Measurements from ENCODE around the gene CADM3. TPM values are rescaled to one million over a fixed set of nuclear protein-coding genes. Genes with fewer than 3 reads are reported as not detected.

The CADM3 gene
- total RNA-seq (100 to 1,000 TPM in 1 of 2 donors, 10 to 100 TPM in 1; 46.4 to 120 TPM), polyA plus RNA-seq (ENCODE audit: insufficient read length in 2 of 2) (100 to 1,000 TPM; 243 to 263 TPM)
- long read RNA-seq, donor 1, transcript CADM3-202 (9 exons, 3,745 nt): major isoform, 64 of 202 reads
- long read RNA-seq, donor 1, transcript CADM3-201 (10 exons, 2,546 nt): minor isoform, 24 of 202 reads
- long read RNA-seq, donor 1, partial matches to known transcripts: 107 of 202 reads
- long read RNA-seq, donor 1, other reads (novel, unspliced or antisense): 7 of 202 reads
- long read RNA-seq, donor 2, transcript CADM3-201 (10 exons, 2,546 nt): minor isoform, 14 of 125 reads
- long read RNA-seq, donor 2, transcript CADM3-202 (9 exons, 3,745 nt): major isoform, 21 of 125 reads
- long read RNA-seq, donor 2, partial matches to known transcripts: 90 of 125 reads
- long read RNA-seq, donor 2, other reads (novel, unspliced or antisense): 0 of 125 reads
- long read RNA-seq, donor 3, transcript CADM3-201 (10 exons, 2,546 nt): minor isoform, 9 of 170 reads
- long read RNA-seq, donor 3, transcript CADM3-202 (9 exons, 3,745 nt): major isoform, 25 of 170 reads
- long read RNA-seq, donor 3, partial matches to known transcripts: 135 of 170 reads
- long read RNA-seq, donor 3, other reads (novel, unspliced or antisense): 0 of 170 reads
- long read RNA-seq, donor 4: 0 reads

DNA sequence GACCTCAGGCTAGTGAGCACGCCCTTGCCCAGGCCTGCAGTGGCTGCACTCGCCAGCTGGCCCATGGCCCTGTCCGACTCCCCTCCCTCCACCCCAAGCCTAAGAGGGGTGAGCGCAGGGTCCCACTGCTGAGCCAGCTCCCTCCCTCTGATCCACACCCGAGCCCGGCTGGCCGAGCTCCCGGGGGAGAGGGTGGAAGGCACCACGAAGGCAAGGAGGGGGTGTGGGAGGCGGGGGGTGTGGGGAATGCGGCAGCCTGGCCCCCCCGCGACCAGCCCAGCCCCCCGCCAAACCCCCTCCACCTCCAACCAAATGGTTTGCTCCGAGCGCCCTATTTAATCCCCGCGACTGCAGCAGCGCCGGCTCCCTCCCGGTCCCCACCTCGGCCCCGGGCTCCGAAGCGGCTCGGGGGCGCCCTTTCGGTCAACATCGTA, at the start of gene CADM3:
CADM3 (plus strand) TSS at position 362 of the 434 bp plus-strand sequence. CDS start 151 bp downstream, outside the sequence.
- Histone ChIP-seq H3K36me3 (ENCODE audit: control insufficient read depth, insufficient read depth, low read length) (no peaks in the 10 kb centered on the region), H3K4me1 (ENCODE audit: control insufficient read depth, insufficient read depth, low read length) (peaks cover 25% of the 10 kb centered on the region), H3K4me3 (ENCODE audit: low read depth, low read length) (peak within 1 kb of the TSS; percentile 64), H3K27me3 (ENCODE audit: control insufficient read depth, insufficient read depth, low read length) (no peaks in the 10 kb centered on the region), H3K9me3 (ENCODE audit: control insufficient read depth, insufficient read depth, low read length) (no peaks in the 10 kb centered on the region), H3K27ac (ENCODE audit: low read depth, low read length) (peak within 1 kb of the TSS; percentile 65)
- WGBS (ENCODE audit: insufficient coverage): under 1% methylated on average over 17 of the region's 29 CpGs
- peak in 3 of 6 donors; percentile 65 to 96 (median 94) for DNase-seq (ENCODE audit: low read depth in 4 of 6, low spot score in 6 of 6)

DNA sequence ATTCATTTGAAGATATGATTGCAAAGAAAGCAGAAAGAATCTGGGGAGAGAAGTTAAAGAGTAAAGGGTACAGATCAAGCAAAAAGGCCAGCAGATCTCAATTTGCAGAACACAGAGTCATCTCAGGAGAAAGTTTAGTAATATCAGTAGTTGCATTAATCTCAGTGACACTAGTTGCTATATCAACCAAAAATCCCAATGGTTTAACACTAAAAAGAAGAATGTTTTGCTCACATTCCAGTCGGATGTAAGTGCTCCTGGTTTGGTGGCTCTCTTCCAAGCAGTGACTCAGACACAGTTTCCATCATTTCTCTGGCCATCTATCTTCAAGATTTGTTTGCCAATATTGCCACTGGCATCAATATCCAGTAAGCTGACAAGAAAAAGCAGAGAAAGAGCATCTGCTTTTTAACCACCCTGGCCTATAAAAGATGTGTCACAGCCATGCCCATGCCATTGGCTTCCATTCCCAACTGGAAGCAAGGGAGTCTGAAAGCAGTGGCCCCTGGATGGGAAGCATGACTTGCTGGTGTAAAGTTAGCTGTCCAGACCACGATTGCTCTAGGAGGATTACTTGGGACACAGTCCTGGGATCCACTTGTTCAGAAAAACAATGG, 49.3 kb upstream of the CADM3 start:
- Histone ChIP-seq H3K36me3 (ENCODE audit: control insufficient read depth, insufficient read depth, low read length) (no peaks in the 10 kb centered on the region), H3K27me3 (ENCODE audit: control insufficient read depth, insufficient read depth, low read length) (no peaks in the 10 kb centered on the region), H3K27ac (ENCODE audit: low read depth, low read length) (no peak overlapping the region), H3K4me1 (ENCODE audit: control insufficient read depth, insufficient read depth, low read length) (no peaks in the 10 kb centered on the region), H3K4me3 (ENCODE audit: low read depth, low read length) (no peak overlapping the region), H3K9me3 (ENCODE audit: control insufficient read depth, insufficient read depth, low read length) (no peaks in the 10 kb centered on the region)
- no peak for DNase-seq (ENCODE audit: low read depth in 4 of 6, low spot score in 6 of 6)
- WGBS (ENCODE audit: insufficient coverage): 68% methylated on average over 2 of the region's 2 CpGs

- DNase-seq (ENCODE audit: low read depth in 4 of 6, low spot score in 6 of 6): no peak
- no CpG with 5 or more reads among the region's 5 CpGs for WGBS (ENCODE audit: insufficient coverage)
These were observed 47.8 kb upstream of the CADM3 start for GRCh38 chr1:159123587-159123986.

GRCh38 chr1:159132271-159132881, 39.0 kb upstream of the CADM3 start:
- no peaks in the 10 kb centered on the region for H3K36me3 ChIP-seq (ENCODE audit: control insufficient read depth, insufficient read depth, low read length)
- H3K27me3 ChIP-seq (ENCODE audit: control insufficient read depth, insufficient read depth, low read length): no peaks in the 10 kb centered on the region
- peak in 3 of 6 donors; percentile 53 to 91 (median 81) for DNase-seq (ENCODE audit: low read depth in 4 of 6, low spot score in 6 of 6)
- no peaks in the 10 kb centered on the region for H3K9me3 ChIP-seq (ENCODE audit: control insufficient read depth, insufficient read depth, low read length)
- no peak overlapping the region for H3K4me3 ChIP-seq (ENCODE audit: low read depth, low read length)
- no peaks in the 10 kb centered on the region for H3K4me1 ChIP-seq (ENCODE audit: control insufficient read depth, insufficient read depth, low read length)
- no CpG with 5 or more reads among the region's 12 CpGs for WGBS (ENCODE audit: insufficient coverage)
- no peak overlapping the region for H3K27ac ChIP-seq (ENCODE audit: low read depth, low read length)

More at GRCh38 chr1:159123587-159123986, 47.8 kb upstream of the CADM3 start:
- H3K9me3 ChIP-seq (ENCODE audit: control insufficient read depth, insufficient read depth, low read length): no peaks in the 10 kb centered on the region
- H3K27ac ChIP-seq (ENCODE audit: low read depth, low read length): no peak overlapping the region
- H3K36me3 ChIP-seq (ENCODE audit: control insufficient read depth, insufficient read depth, low read length): no peaks in the 10 kb centered on the region
- no peaks in the 10 kb centered on the region for H3K27me3 ChIP-seq (ENCODE audit: control insufficient read depth, insufficient read depth, low read length)
- no peaks in the 10 kb centered on the region for H3K4me1 ChIP-seq (ENCODE audit: control insufficient read depth, insufficient read depth, low read length)
- H3K4me3 ChIP-seq (ENCODE audit: low read depth, low read length): no peak overlapping the region

DNA sequence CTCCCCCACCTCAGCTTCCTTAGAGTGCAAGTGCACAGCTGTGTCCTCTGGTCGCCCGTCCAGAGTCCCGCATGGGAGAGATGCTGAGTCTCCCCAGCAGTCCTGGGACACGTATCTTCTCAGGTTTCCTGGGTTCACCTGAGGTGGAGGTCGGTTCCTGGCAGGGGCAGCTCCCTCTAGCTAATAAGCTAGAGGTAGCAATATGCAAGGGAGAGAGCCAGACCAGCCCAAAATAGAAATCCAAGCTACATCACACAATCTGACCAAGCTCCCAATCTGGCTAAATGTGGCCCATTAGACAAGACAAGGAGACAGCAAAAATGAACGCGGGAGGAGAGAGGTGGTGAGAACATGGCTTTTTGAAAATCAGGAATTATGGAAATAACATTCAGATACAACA, 30.9 kb upstream of the CADM3 start:
- no peaks in the 10 kb centered on the region for H3K36me3 ChIP-seq (ENCODE audit: control insufficient read depth, insufficient read depth, low read length)
- H3K4me1 ChIP-seq (ENCODE audit: control insufficient read depth, insufficient read depth, low read length): no peaks in the 10 kb centered on the region
- H3K4me3 ChIP-seq (ENCODE audit: low read depth, low read length): no peak overlapping the region
- H3K27ac ChIP-seq (ENCODE audit: low read depth, low read length): no peak overlapping the region
- no peaks in the 10 kb centered on the region for H3K9me3 ChIP-seq (ENCODE audit: control insufficient read depth, insufficient read depth, low read length)
- H3K27me3 ChIP-seq (ENCODE audit: control insufficient read depth, insufficient read depth, low read length): no peaks in the 10 kb centered on the region
- peak in 1 of 6 donors; percentile 17 for DNase-seq (ENCODE audit: low read depth in 4 of 6, low spot score in 6 of 6)
- 60% methylated on average over 2 of the region's 7 CpGs for WGBS (ENCODE audit: insufficient coverage)

DNA sequence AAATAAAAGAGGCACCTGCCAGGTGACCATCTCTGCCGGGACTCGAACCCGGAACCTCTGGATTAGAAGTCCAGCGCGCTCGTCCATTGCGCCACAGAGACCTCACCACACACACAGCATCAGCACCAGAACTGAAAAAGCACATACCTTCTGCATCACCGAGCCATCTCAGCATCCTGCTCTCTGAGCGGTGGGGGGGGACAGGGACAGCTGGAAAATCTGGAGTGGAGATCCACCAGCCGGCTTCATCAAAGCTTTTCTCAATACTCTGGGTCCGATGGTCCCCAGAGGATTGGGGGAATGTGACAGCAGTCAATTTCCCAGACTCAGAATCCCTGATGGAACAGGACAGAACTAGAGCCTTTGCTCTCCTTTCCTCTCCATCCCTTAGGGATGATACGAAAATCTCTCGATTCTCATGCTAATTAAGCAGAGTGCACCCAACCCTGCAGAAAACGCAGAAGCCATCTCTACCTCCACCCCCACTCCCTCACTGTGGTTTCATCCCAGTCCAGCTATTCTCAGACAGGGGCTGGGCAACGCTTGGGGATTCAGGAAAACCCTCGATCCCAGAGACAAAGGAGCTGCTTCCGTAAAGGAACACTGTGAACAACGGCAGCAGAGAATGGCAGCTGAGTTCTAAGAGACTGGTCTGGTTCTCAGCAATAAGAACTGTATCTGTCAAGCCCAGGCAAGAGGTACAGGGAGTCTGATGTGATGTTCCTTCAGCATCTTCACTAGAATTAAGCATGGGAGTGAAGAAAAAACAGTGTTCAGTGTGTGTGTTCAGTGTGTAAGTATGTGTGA, 29.6 kb upstream of the CADM3 start:
- Histone ChIP-seq H3K4me1 (ENCODE audit: control insufficient read depth, insufficient read depth, low read length) (no peaks in the 10 kb centered on the region), H3K27ac (ENCODE audit: low read depth, low read length) (peak overlapping the region; percentile 62), H3K4me3 (ENCODE audit: low read depth, low read length) (peak overlapping the region; percentile 31), H3K36me3 (ENCODE audit: control insufficient read depth, insufficient read depth, low read length) (no peaks in the 10 kb centered on the region), H3K27me3 (ENCODE audit: control insufficient read depth, insufficient read depth, low read length) (no peaks in the 10 kb centered on the region), H3K9me3 (ENCODE audit: control insufficient read depth, insufficient read depth, low read length) (no peaks in the 10 kb centered on the region)
- DNase-seq (ENCODE audit: low read depth in 4 of 6, low spot score in 6 of 6): peak; percentile 77 to 99 (median 92)
- 7% methylated on average over 11 of the region's 18 CpGs for WGBS (ENCODE audit: insufficient coverage)

GRCh38 chr1:159142391-159142663, 29.1 kb upstream of the CADM3 start:
- H3K9me3 ChIP-seq (ENCODE audit: control insufficient read depth, insufficient read depth, low read length): no peaks in the 10 kb centered on the region
- H3K4me1 ChIP-seq (ENCODE audit: control insufficient read depth, insufficient read depth, low read length): no peaks in the 10 kb centered on the region
- no peaks in the 10 kb centered on the region for H3K27me3 ChIP-seq (ENCODE audit: control insufficient read depth, insufficient read depth, low read length)
- DNase-seq (ENCODE audit: low read depth in 4 of 6, low spot score in 6 of 6): no peak
- peak overlapping the region; percentile 31 for H3K4me3 ChIP-seq (ENCODE audit: low read depth, low read length)
- H3K36me3 ChIP-seq (ENCODE audit: control insufficient read depth, insufficient read depth, low read length): no peaks in the 10 kb centered on the region
- 28% methylated on average over 2 of the region's 2 CpGs for WGBS (ENCODE audit: insufficient coverage)
- H3K27ac ChIP-seq (ENCODE audit: low read depth, low read length): peak overlapping the region; percentile 62

DNA sequence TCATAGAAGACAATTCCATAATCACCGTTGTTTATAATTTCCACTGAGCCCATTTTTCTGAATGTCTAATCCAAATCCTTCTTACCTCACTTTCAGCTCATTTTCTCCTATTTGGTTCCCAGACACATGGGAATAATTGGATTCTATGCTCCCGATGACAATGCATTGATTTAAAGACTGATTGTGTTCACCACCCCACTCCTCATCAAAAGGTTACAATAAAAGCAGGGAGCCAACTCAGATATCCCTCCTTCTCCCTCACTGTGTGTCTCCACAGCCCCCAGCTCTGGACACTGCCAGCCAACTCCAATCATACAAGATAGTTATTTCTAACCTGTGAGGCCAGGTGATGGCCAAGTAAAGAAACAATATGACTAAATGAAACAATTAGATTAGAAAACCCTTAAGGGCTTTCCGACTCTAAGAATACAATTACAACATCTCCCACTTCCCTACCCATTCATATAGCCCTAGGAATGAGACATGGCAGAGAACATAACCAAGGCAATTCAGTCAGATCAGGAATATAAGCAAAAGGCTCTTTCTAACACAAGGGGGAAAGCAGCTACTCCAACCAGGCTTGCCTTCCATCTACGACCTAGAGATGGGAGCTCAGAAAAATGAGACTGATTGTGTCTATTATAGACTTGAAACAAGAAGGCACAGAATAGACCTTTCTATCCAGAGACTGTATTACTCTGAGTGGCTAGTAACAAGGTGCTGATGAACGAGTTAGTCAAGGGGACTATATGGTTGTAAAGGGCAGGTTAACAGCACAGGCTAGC, 28.5 kb upstream of the CADM3 start:
- Histone ChIP-seq H3K27ac (ENCODE audit: low read depth, low read length) (peak overlapping the region; percentile 62), H3K4me1 (ENCODE audit: control insufficient read depth, insufficient read depth, low read length) (no peaks in the 10 kb centered on the region), H3K36me3 (ENCODE audit: control insufficient read depth, insufficient read depth, low read length) (no peaks in the 10 kb centered on the region), H3K27me3 (ENCODE audit: control insufficient read depth, insufficient read depth, low read length) (no peaks in the 10 kb centered on the region), H3K4me3 (ENCODE audit: low read depth, low read length) (peak overlapping the region; percentile 31), H3K9me3 (ENCODE audit: control insufficient read depth, insufficient read depth, low read length) (no peaks in the 10 kb centered on the region)
- WGBS (ENCODE audit: insufficient coverage): 56% methylated on average over 2 of the region's 5 CpGs
- peak in 2 of 6 donors; percentile 39 to 77 for DNase-seq (ENCODE audit: low read depth in 4 of 6, low spot score in 6 of 6)
